GM18505 (cell line): ENCODE results near the gene HHIP.
"Not testable (repeated sequence)": the region's sequence is repeated elsewhere in the genome, so short reads cannot be mapped to it uniquely, and the experiment has no call there.

ENCODE experiments used
- ATAC-seq: cut with Tn5 transposase; IDR thresholded peaks from one replicate; pipeline ENCODE4 v1.9.1; 2021; ENCODE audit not compliant: unreplicated experiment
- POLR2A ChIP-seq: IDR thresholded peaks from 4 replicates; pipeline ENCODE4 v1.6.1; 2011; ENCODE audit warnings: borderline replicate concordance; ENCODE audit not compliant: insufficient read depth, insufficient read length; ENCODE audit errors: extremely low read depth

HHIP gene

DNA sequence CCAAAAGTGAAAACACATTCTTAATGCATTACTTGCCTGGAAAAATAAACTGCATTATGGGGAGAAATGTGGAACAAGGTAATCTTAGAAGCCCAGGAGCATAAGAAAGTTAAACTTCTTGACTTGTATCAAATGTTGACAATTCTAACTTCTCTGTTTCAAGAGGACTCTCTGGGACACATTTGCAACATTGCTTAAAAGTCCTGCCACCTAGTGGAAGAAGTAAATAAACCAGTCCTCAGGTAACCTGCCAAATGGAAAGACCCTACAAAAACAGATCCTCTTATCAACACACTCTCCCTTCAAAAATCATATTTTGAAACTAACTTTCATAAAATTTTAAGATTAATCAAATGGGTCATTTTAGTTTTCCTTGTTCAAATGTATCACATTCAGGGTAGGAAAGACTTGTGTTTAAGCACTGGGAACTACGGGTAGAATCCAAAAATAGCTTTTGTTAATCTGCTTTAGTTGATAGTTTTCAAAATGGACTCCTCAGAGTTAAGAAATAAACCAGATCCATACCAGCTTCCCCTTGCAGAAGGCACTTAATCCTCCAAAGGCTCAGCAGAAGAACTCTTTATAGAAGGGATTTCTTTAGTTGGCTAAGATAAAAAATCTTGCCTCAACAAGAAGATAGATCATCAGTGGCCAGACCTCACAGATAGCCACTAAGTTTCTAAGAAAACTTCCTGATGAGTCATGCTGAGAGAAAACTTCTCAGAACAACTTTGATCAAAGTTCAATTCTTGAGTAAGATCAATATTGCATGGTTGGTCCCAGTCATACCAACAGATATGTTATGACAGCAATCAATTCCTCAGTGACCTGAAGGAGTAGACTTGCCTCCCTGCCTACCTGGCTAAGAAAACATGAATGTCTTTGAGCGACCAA lies 141.7 kb downstream of the HHIP start:
- no peak for TF ChIP-seq POLR2A
- no peak for ATAC-seq

GRCh38 chr4:144788469-144788868 lies 142.5 kb downstream of the HHIP start:
- no peak for TF ChIP-seq POLR2A
- no peak for ATAC-seq

- ATAC-seq, result not testable (repeated sequence)
Observed at GRCh38 chr4:144791933-144792332, 146.0 kb downstream of the HHIP start.
